Activated naive CD8-positive, alpha-beta T cell treated with anti-CD3 and anti-CD28 coated beads for 36 hours (primary cell): ENCODE measurements around the gene GPR3. TPM values are rescaled to one million over a fixed set of nuclear protein-coding genes. Genes with fewer than 3 reads are reported as not detected.
A peak's percentile ranks its signal among the peaks of the same experiment; 100 is the strongest.

Experiments
- DNase-seq: peaks from one replicate; pipeline ENCODE4 v3.0.0; 2021
- H3K27ac Mint-ChIP-seq: one replicate; pipeline ENCODE4 v1.8.0; 2022; ENCODE audit warnings: mild to moderate bottlenecking, moderate library complexity, mixed read lengths
- H3K27me3 Mint-ChIP-seq: one replicate; pipeline ENCODE4 v1.8.0; 2022; ENCODE audit warnings: mild to moderate bottlenecking, mixed read lengths
- H3K36me3 Mint-ChIP-seq: one replicate; pipeline ENCODE4 v1.8.0; 2021; ENCODE audit warnings: mild to moderate bottlenecking, mixed read lengths
- H3K4me1 Mint-ChIP-seq: one replicate; pipeline ENCODE4 v1.8.0; 2021; ENCODE audit warnings: mixed read lengths
- H3K4me3 Mint-ChIP-seq: one replicate; pipeline ENCODE4 v1.8.0; 2022; ENCODE audit warnings: mild to moderate bottlenecking, moderate library complexity, mixed read lengths
- H3K9me3 Mint-ChIP-seq: one replicate; pipeline ENCODE4 v1.8.0; 2022; ENCODE audit warnings: mixed read lengths
- total RNA-seq, 2 experiments: library from RNA; stranded (reverse); gene quantifications; one replicate each; pipeline ENCODE4 v1.2.3, GENCODE V29; 2021

Gene GPR3
- 1 to 10 TPM; 3.5 to 3.9 TPM for total RNA-seq

- Mint-ChIP-seq H3K9me3 (no peaks in the 10 kb centered on the region), H3K36me3 (no peaks in the 10 kb centered on the region), H3K4me3 (peak within 1 kb of the TSS; percentile 84), H3K27me3 (peaks cover 3% of the 10 kb centered on the region), H3K4me1 (peaks cover 7% of the 10 kb centered on the region), H3K27ac (peak within 1 kb of the TSS; percentile 92)
- DNase-seq, result peak; percentile 95
Measured at GRCh38 chr1:27392096-27392777, at the start of gene GPR3. GPR3 (plus strand) TSS chr1:27392622; CDS start chr1:27393799, 1,177 bp downstream.

- H3K9me3 Mint-ChIP-seq, result no peaks in the 10 kb centered on the region
- DNase-seq, result peak; percentile 68
- peaks cover 36% of the 10 kb centered on the region for H3K4me1 Mint-ChIP-seq
- no peaks in the 10 kb centered on the region for H3K27me3 Mint-ChIP-seq
- H3K4me3 Mint-ChIP-seq, result peak overlapping the region; percentile 78
- H3K36me3 Mint-ChIP-seq, result peaks cover 6% of the 10 kb centered on the region
- H3K27ac Mint-ChIP-seq, result peak overlapping the region; percentile 71
Measured at GRCh38 chr1:27342778-27343638, 49.4 kb upstream of the GPR3 start.

GRCh38 chr1:27343639-27344025 lies 48.8 kb upstream of the GPR3 start:
- H3K27me3 Mint-ChIP-seq, result no peaks in the 10 kb centered on the region
- DNase-seq, result no peak
- H3K9me3 Mint-ChIP-seq, result no peaks in the 10 kb centered on the region
- H3K4me1 Mint-ChIP-seq, result peaks cover 36% of the 10 kb centered on the region
- peak overlapping the region; percentile 78 for H3K4me3 Mint-ChIP-seq
- H3K36me3 Mint-ChIP-seq, result peaks cover 6% of the 10 kb centered on the region
- H3K27ac Mint-ChIP-seq, result peak overlapping the region; percentile 71

- Mint-ChIP-seq H3K4me3 (no peak overlapping the region), H3K9me3 (no peaks in the 10 kb centered on the region), H3K4me1 (peaks cover 30% of the 10 kb centered on the region), H3K27me3 (no peaks in the 10 kb centered on the region), H3K36me3 (peaks cover 3% of the 10 kb centered on the region), H3K27ac (no peak overlapping the region)
- DNase-seq, result no peak
Measured at GRCh38 chr1:27345272-27345671, 47.1 kb upstream of the GPR3 start.

GRCh38 chr1:27346357-27346756 lies 46.1 kb upstream of the GPR3 start:
- H3K9me3 Mint-ChIP-seq, result no peaks in the 10 kb centered on the region
- no peak overlapping the region for H3K27ac Mint-ChIP-seq
- peaks cover 21% of the 10 kb centered on the region for H3K4me1 Mint-ChIP-seq
- no peaks in the 10 kb centered on the region for H3K27me3 Mint-ChIP-seq
- H3K4me3 Mint-ChIP-seq, result no peak overlapping the region
- no peak for DNase-seq
- H3K36me3 Mint-ChIP-seq, result peaks cover 3% of the 10 kb centered on the region

- Mint-ChIP-seq H3K36me3 (peaks cover 3% of the 10 kb centered on the region), H3K4me3 (no peak overlapping the region), H3K9me3 (no peaks in the 10 kb centered on the region), H3K27me3 (no peaks in the 10 kb centered on the region), H3K4me1 (peaks cover 16% of the 10 kb centered on the region), H3K27ac (no peak overlapping the region)
- no peak for DNase-seq
Measured at GRCh38 chr1:27346991-27347624, 45.3 kb upstream of the GPR3 start.

GRCh38 chr1:27348861-27349783 lies 43.3 kb upstream of the GPR3 start:
- H3K27ac Mint-ChIP-seq, result no peak overlapping the region

GRCh38 chr1:27349784-27350662 lies 42.4 kb upstream of the GPR3 start:
- peaks cover 2% of the 10 kb centered on the region for H3K4me1 Mint-ChIP-seq
- H3K4me3 Mint-ChIP-seq, result no peak overlapping the region
- no peaks in the 10 kb centered on the region for H3K9me3 Mint-ChIP-seq
- peaks cover 3% of the 10 kb centered on the region for H3K36me3 Mint-ChIP-seq
- no peaks in the 10 kb centered on the region for H3K27me3 Mint-ChIP-seq
- DNase-seq, result peak; percentile 43
- H3K27ac Mint-ChIP-seq, result no peak overlapping the region

More at GRCh38 chr1:27348861-27349783, 43.3 kb upstream of the GPR3 start:
- DNase-seq, result peak; percentile 56
- Mint-ChIP-seq H3K36me3 (peaks cover 3% of the 10 kb centered on the region), H3K9me3 (no peaks in the 10 kb centered on the region), H3K4me1 (peaks cover 7% of the 10 kb centered on the region), H3K27me3 (no peaks in the 10 kb centered on the region), H3K4me3 (peak overlapping the region; percentile 64)

- Mint-ChIP-seq H3K4me1 (peaks cover 8% of the 10 kb centered on the region), H3K36me3 (peaks cover 7% of the 10 kb centered on the region), H3K27me3 (no peaks in the 10 kb centered on the region), H3K4me3 (no peak overlapping the region), H3K27ac (no peak overlapping the region), H3K9me3 (no peaks in the 10 kb centered on the region)
- no peak for DNase-seq
Measured at GRCh38 chr1:27350663-27351540, 41.5 kb upstream of the GPR3 start.

- Mint-ChIP-seq H3K27me3 (no peaks in the 10 kb centered on the region), H3K4me3 (no peak overlapping the region), H3K9me3 (no peaks in the 10 kb centered on the region), H3K4me1 (peaks cover 13% of the 10 kb centered on the region), H3K36me3 (peaks cover 4% of the 10 kb centered on the region), H3K27ac (no peak overlapping the region)
- no peak for DNase-seq
Measured at GRCh38 chr1:27351541-27352107, 40.8 kb upstream of the GPR3 start.

- Mint-ChIP-seq H3K27ac (peak overlapping the region; percentile 34), H3K4me1 (peaks cover 23% of the 10 kb centered on the region), H3K4me3 (no peak overlapping the region), H3K9me3 (no peaks in the 10 kb centered on the region), H3K36me3 (peaks cover 4% of the 10 kb centered on the region), H3K27me3 (no peaks in the 10 kb centered on the region)
- no peak for DNase-seq
Measured at GRCh38 chr1:27353166-27353565, 39.3 kb upstream of the GPR3 start.

- Mint-ChIP-seq H3K27me3 (no peaks in the 10 kb centered on the region), H3K27ac (no peak overlapping the region), H3K36me3 (peaks cover 4% of the 10 kb centered on the region), H3K4me1 (peaks cover 24% of the 10 kb centered on the region), H3K4me3 (no peak overlapping the region), H3K9me3 (no peaks in the 10 kb centered on the region)
- no peak for DNase-seq
Measured at GRCh38 chr1:27353629-27354028, 38.8 kb upstream of the GPR3 start.

GRCh38 chr1:27355683-27356082 lies 36.7 kb upstream of the GPR3 start:
- DNase-seq, result no peak
- Mint-ChIP-seq H3K27me3 (peaks cover 4% of the 10 kb centered on the region), H3K4me3 (no peak overlapping the region), H3K36me3 (peaks cover 4% of the 10 kb centered on the region), H3K4me1 (peaks cover 37% of the 10 kb centered on the region), H3K27ac (peak overlapping the region; percentile 28), H3K9me3 (no peaks in the 10 kb centered on the region)
